Measurements from ENCODE around the gene EDAR. TPM values are rescaled to one million over a fixed set of nuclear protein-coding genes. Genes with fewer than 3 reads are reported as not detected.

EDAR gene
- total and polyA plus RNA-seq, 4 donors, result 0.44 to 0.77 (median 0.68) TPM

GRCh38 chr2:108983610-108984009 is 5.4 kb downstream of the EDAR start:
- no peaks in the 10 kb centered on the region for H3K36me3 ChIP-seq (ENCODE audit: control insufficient read depth, insufficient read depth, low read length)
- H3K9me3 ChIP-seq (ENCODE audit: control insufficient read depth, insufficient read depth, low read length), result no peaks in the 10 kb centered on the region
- H3K4me1 ChIP-seq (ENCODE audit: control insufficient read depth, insufficient read depth, low read length), result peaks cover 24% of the 10 kb centered on the region
- no peak overlapping the region for H3K4me3 ChIP-seq (ENCODE audit: low read depth, low read length)
- no peak overlapping the region for H3K27ac ChIP-seq (ENCODE audit: low read depth, low read length)
- H3K27me3 ChIP-seq (ENCODE audit: control insufficient read depth, insufficient read depth, low read length), result no peaks in the 10 kb centered on the region
- no peak for DNase-seq (ENCODE audit: low read depth in 4 of 6, low spot score in 6 of 6)
- WGBS (ENCODE audit: insufficient coverage), result 88% methylated on average over 13 of the region's 13 CpGs

GRCh38 chr2:108983061-108983460 is 6.0 kb downstream of the EDAR start:
- no peaks in the 10 kb centered on the region for H3K36me3 ChIP-seq (ENCODE audit: control insufficient read depth, insufficient read depth, low read length)
- 80% methylated on average over 1 of the region's 3 CpGs for WGBS (ENCODE audit: insufficient coverage)
- no peaks in the 10 kb centered on the region for H3K27me3 ChIP-seq (ENCODE audit: control insufficient read depth, insufficient read depth, low read length)
- H3K27ac ChIP-seq (ENCODE audit: low read depth, low read length), result no peak overlapping the region
- DNase-seq (ENCODE audit: low read depth in 4 of 6, low spot score in 6 of 6), result peak in 1 of 6 donors; percentile 92
- H3K9me3 ChIP-seq (ENCODE audit: control insufficient read depth, insufficient read depth, low read length), result no peaks in the 10 kb centered on the region
- H3K4me3 ChIP-seq (ENCODE audit: low read depth, low read length), result no peak overlapping the region
- peaks cover 24% of the 10 kb centered on the region for H3K4me1 ChIP-seq (ENCODE audit: control insufficient read depth, insufficient read depth, low read length)

GRCh38 chr2:108982259-108982679 is 6.8 kb downstream of the EDAR start:
- WGBS (ENCODE audit: insufficient coverage), result 80% methylated on average over 1 of the region's 4 CpGs
- Histone ChIP-seq H3K36me3 (ENCODE audit: control insufficient read depth, insufficient read depth, low read length) (no peaks in the 10 kb centered on the region), H3K27ac (ENCODE audit: low read depth, low read length) (no peak overlapping the region), H3K9me3 (ENCODE audit: control insufficient read depth, insufficient read depth, low read length) (no peaks in the 10 kb centered on the region), H3K27me3 (ENCODE audit: control insufficient read depth, insufficient read depth, low read length) (no peaks in the 10 kb centered on the region), H3K4me3 (ENCODE audit: low read depth, low read length) (no peak overlapping the region), H3K4me1 (ENCODE audit: control insufficient read depth, insufficient read depth, low read length) (peaks cover 24% of the 10 kb centered on the region)
- DNase-seq (ENCODE audit: low read depth in 4 of 6, low spot score in 6 of 6), result peak in 1 of 6 donors; percentile 35

GRCh38 chr2:108981846-108982245 is 7.2 kb downstream of the EDAR start:
- peaks cover 24% of the 10 kb centered on the region for H3K4me1 ChIP-seq (ENCODE audit: control insufficient read depth, insufficient read depth, low read length)
- 60% methylated on average over 5 of the region's 7 CpGs for WGBS (ENCODE audit: insufficient coverage)
- no peak for DNase-seq (ENCODE audit: low read depth in 4 of 6, low spot score in 6 of 6)
- H3K4me3 ChIP-seq (ENCODE audit: low read depth, low read length), result no peak overlapping the region
- no peaks in the 10 kb centered on the region for H3K9me3 ChIP-seq (ENCODE audit: control insufficient read depth, insufficient read depth, low read length)
- no peak overlapping the region for H3K27ac ChIP-seq (ENCODE audit: low read depth, low read length)
- H3K27me3 ChIP-seq (ENCODE audit: control insufficient read depth, insufficient read depth, low read length), result no peaks in the 10 kb centered on the region
- no peaks in the 10 kb centered on the region for H3K36me3 ChIP-seq (ENCODE audit: control insufficient read depth, insufficient read depth, low read length)

GRCh38 chr2:108980076-108980475 is 8.9 kb downstream of the EDAR start:
- Histone ChIP-seq H3K9me3 (ENCODE audit: control insufficient read depth, insufficient read depth, low read length) (no peaks in the 10 kb centered on the region), H3K4me3 (ENCODE audit: low read depth, low read length) (no peak overlapping the region), H3K36me3 (ENCODE audit: control insufficient read depth, insufficient read depth, low read length) (no peaks in the 10 kb centered on the region), H3K4me1 (ENCODE audit: control insufficient read depth, insufficient read depth, low read length) (peaks cover 24% of the 10 kb centered on the region), H3K27me3 (ENCODE audit: control insufficient read depth, insufficient read depth, low read length) (no peaks in the 10 kb centered on the region), H3K27ac (ENCODE audit: low read depth, low read length) (no peak overlapping the region)
- WGBS (ENCODE audit: insufficient coverage), result 88% methylated on average over 1 of the region's 6 CpGs
- no peak for DNase-seq (ENCODE audit: low read depth in 4 of 6, low spot score in 6 of 6)

GRCh38 chr2:108979461-108979860 is 9.6 kb downstream of the EDAR start:
- Histone ChIP-seq H3K9me3 (ENCODE audit: control insufficient read depth, insufficient read depth, low read length) (no peaks in the 10 kb centered on the region), H3K27me3 (ENCODE audit: control insufficient read depth, insufficient read depth, low read length) (no peaks in the 10 kb centered on the region), H3K4me3 (ENCODE audit: low read depth, low read length) (no peak overlapping the region), H3K27ac (ENCODE audit: low read depth, low read length) (no peak overlapping the region), H3K36me3 (ENCODE audit: control insufficient read depth, insufficient read depth, low read length) (no peaks in the 10 kb centered on the region), H3K4me1 (ENCODE audit: control insufficient read depth, insufficient read depth, low read length) (peaks cover 24% of the 10 kb centered on the region)
- DNase-seq (ENCODE audit: low read depth in 4 of 6, low spot score in 6 of 6), result no peak
- WGBS (ENCODE audit: insufficient coverage), result 80% methylated on average over 1 of the region's 3 CpGs

GRCh38 chr2:108978709-108979111 is 10.3 kb downstream of the EDAR start:
- Histone ChIP-seq H3K4me1 (ENCODE audit: control insufficient read depth, insufficient read depth, low read length) (peaks cover 22% of the 10 kb centered on the region), H3K27me3 (ENCODE audit: control insufficient read depth, insufficient read depth, low read length) (no peaks in the 10 kb centered on the region), H3K9me3 (ENCODE audit: control insufficient read depth, insufficient read depth, low read length) (no peaks in the 10 kb centered on the region), H3K27ac (ENCODE audit: low read depth, low read length) (no peak overlapping the region), H3K36me3 (ENCODE audit: control insufficient read depth, insufficient read depth, low read length) (no peaks in the 10 kb centered on the region), H3K4me3 (ENCODE audit: low read depth, low read length) (no peak overlapping the region)
- DNase-seq (ENCODE audit: low read depth in 4 of 6, low spot score in 6 of 6), result peak in 5 of 6 donors; percentile 28 to 95 (median 58)
- no CpG with 5 or more reads among the region's 7 CpGs for WGBS (ENCODE audit: insufficient coverage)

- DNase-seq (ENCODE audit: low read depth in 4 of 6, low spot score in 6 of 6), result no peak
- H3K27ac ChIP-seq (ENCODE audit: low read depth, low read length), result no peak overlapping the region
- H3K9me3 ChIP-seq (ENCODE audit: control insufficient read depth, insufficient read depth, low read length), result no peaks in the 10 kb centered on the region
- no peaks in the 10 kb centered on the region for H3K27me3 ChIP-seq (ENCODE audit: control insufficient read depth, insufficient read depth, low read length)
- H3K36me3 ChIP-seq (ENCODE audit: control insufficient read depth, insufficient read depth, low read length), result no peaks in the 10 kb centered on the region
- WGBS (ENCODE audit: insufficient coverage), result 93% methylated on average over 13 of the region's 14 CpGs
- H3K4me3 ChIP-seq (ENCODE audit: low read depth, low read length), result no peak overlapping the region
- peaks cover 15% of the 10 kb centered on the region for H3K4me1 ChIP-seq (ENCODE audit: control insufficient read depth, insufficient read depth, low read length)
These were observed 13.2 kb downstream of the EDAR start for GRCh38 chr2:108975613-108976435.

- Histone ChIP-seq H3K4me1 (ENCODE audit: control insufficient read depth, insufficient read depth, low read length) (peaks cover 13% of the 10 kb centered on the region), H3K27me3 (ENCODE audit: control insufficient read depth, insufficient read depth, low read length) (no peaks in the 10 kb centered on the region), H3K4me3 (ENCODE audit: low read depth, low read length) (no peak overlapping the region), H3K9me3 (ENCODE audit: control insufficient read depth, insufficient read depth, low read length) (no peaks in the 10 kb centered on the region), H3K36me3 (ENCODE audit: control insufficient read depth, insufficient read depth, low read length) (no peaks in the 10 kb centered on the region), H3K27ac (ENCODE audit: low read depth, low read length) (no peak overlapping the region)
- DNase-seq (ENCODE audit: low read depth in 4 of 6, low spot score in 6 of 6), result no peak
- 88% methylated on average over 1 of the region's 4 CpGs for WGBS (ENCODE audit: insufficient coverage)
These were observed 14.3 kb downstream of the EDAR start for GRCh38 chr2:108974674-108975073.

- Histone ChIP-seq H3K36me3 (ENCODE audit: control insufficient read depth, insufficient read depth, low read length) (no peaks in the 10 kb centered on the region), H3K4me3 (ENCODE audit: low read depth, low read length) (no peak overlapping the region), H3K27ac (ENCODE audit: low read depth, low read length) (no peak overlapping the region), H3K9me3 (ENCODE audit: control insufficient read depth, insufficient read depth, low read length) (no peaks in the 10 kb centered on the region), H3K4me1 (ENCODE audit: control insufficient read depth, insufficient read depth, low read length) (peaks cover 5% of the 10 kb centered on the region), H3K27me3 (ENCODE audit: control insufficient read depth, insufficient read depth, low read length) (no peaks in the 10 kb centered on the region)
- DNase-seq (ENCODE audit: low read depth in 4 of 6, low spot score in 6 of 6), result no peak
- 73% methylated on average over 3 of the region's 6 CpGs for WGBS (ENCODE audit: insufficient coverage)
These were observed 16.4 kb downstream of the EDAR start for GRCh38 chr2:108972663-108973062.
